Trophoblast cell (in vitro differentiated cells and primary cell): ENCODE results near the gene CFAP141.

ENCODE experiments used
- DNase-seq, 2 donors: peaks; one replicate each; pipeline ENCODE4 v3.0.0-alpha.2; 2016
- H2AFZ ChIP-seq: 2 replicates; pipeline ENCODE4 v1.6.1; 2013; ENCODE audit warnings: low read length, moderate library complexity, mild to moderate bottlenecking; ENCODE audit not compliant: insufficient read depth, poor library complexity
- H2AK5ac ChIP-seq: 2 replicates; pipeline ENCODE4 v1.6.1; 2013; ENCODE audit warnings: mild to moderate bottlenecking, low read length
- H2BK120ac ChIP-seq: 2 replicates; pipeline ENCODE4 v1.6.1; 2013; ENCODE audit warnings: low read length, mild to moderate bottlenecking, moderate library complexity; ENCODE audit not compliant: insufficient read depth, poor library complexity
- H2BK12ac ChIP-seq: 2 replicates; pipeline ENCODE4 v1.6.1; 2013; ENCODE audit warnings: mild to moderate bottlenecking, low read length, moderate library complexity
- H2BK5ac ChIP-seq: 2 replicates; pipeline ENCODE4 v1.6.1; 2013; ENCODE audit warnings: low read length, low read depth, moderate library complexity, mild to moderate bottlenecking; ENCODE audit not compliant: poor library complexity
- H3K14ac ChIP-seq: 2 replicates; pipeline ENCODE4 v1.6.1; 2013; ENCODE audit warnings: mild to moderate bottlenecking, low read length
- H3K18ac ChIP-seq: 2 replicates; pipeline ENCODE4 v1.6.1; 2013; ENCODE audit warnings: mild to moderate bottlenecking, low read length
- H3K23ac ChIP-seq: 2 replicates; pipeline ENCODE4 v1.6.1; 2013; ENCODE audit warnings: low read length
- H3K27ac ChIP-seq: 2 replicates; pipeline ENCODE4 v1.5.1; 2013; ENCODE audit warnings: low read depth, mild to moderate bottlenecking, inconsistent platforms, low read length, moderate library complexity
- H3K27me3 ChIP-seq: 2 replicates; pipeline ENCODE4 v1.6.1; 2013; ENCODE audit warnings: inconsistent platforms, mild to moderate bottlenecking, low read length, moderate library complexity; ENCODE audit not compliant: insufficient read depth
- H3K36me3 ChIP-seq, 2 experiments: 1 replicate in 1 of 2; 2 replicates in 1 of 2; pipeline ENCODE4 v1.6.1; 2013; ENCODE audit warnings: low read length in 2 of 2, mild to moderate bottlenecking in 2 of 2, moderate library complexity in 1 of 2; ENCODE audit not compliant: insufficient read depth in 2 of 2, control insufficient read depth in 1 of 2
- H3K4ac ChIP-seq: 2 replicates; pipeline ENCODE4 v1.6.1; 2013; ENCODE audit warnings: low read depth, mild to moderate bottlenecking, low read length, moderate library complexity
- H3K4me1 ChIP-seq, 2 experiments: 1 replicate in 1 of 2; 2 replicates in 1 of 2; pipeline ENCODE4 v1.6.1; 2013; ENCODE audit warnings: low read length in 2 of 2, mild to moderate bottlenecking in 2 of 2, moderate library complexity in 1 of 2; ENCODE audit not compliant: insufficient read depth in 2 of 2, control insufficient read depth in 1 of 2
- H3K4me2 ChIP-seq: 2 replicates; pipeline ENCODE4 v1.6.1; 2013; ENCODE audit warnings: inconsistent platforms, mild to moderate bottlenecking, low read length, moderate library complexity
- H3K4me3 ChIP-seq: 2 replicates; pipeline ENCODE4 v1.5.1; 2013; ENCODE audit warnings: mild to moderate bottlenecking, low read depth, low read length, inconsistent platforms
- H3K79me1 ChIP-seq: one replicate; pipeline ENCODE4 v1.6.1; 2013; ENCODE audit warnings: low read length
- H3K79me2 ChIP-seq: 2 replicates; pipeline ENCODE4 v1.6.1; 2013; ENCODE audit warnings: low read length, mild to moderate bottlenecking; ENCODE audit not compliant: control insufficient read depth, insufficient read depth, poor library complexity
- H3K9ac ChIP-seq: 2 replicates; pipeline ENCODE4 v1.6.1; 2013; ENCODE audit warnings: mild to moderate bottlenecking, low read length
- H3K9me3 ChIP-seq: 2 replicates; pipeline ENCODE4 v1.6.1; 2013; ENCODE audit warnings: low read depth, mild to moderate bottlenecking, control low read depth, inconsistent platforms, low read length; ENCODE audit not compliant: insufficient read depth
- H4K12ac ChIP-seq: 2 replicates; pipeline ENCODE4 v1.6.1; 2013; ENCODE audit warnings: low read depth, mild to moderate bottlenecking, low read length, moderate library complexity
- H4K8ac ChIP-seq: 2 replicates; pipeline ENCODE4 v1.6.1; 2013; ENCODE audit warnings: low read depth, mild to moderate bottlenecking, low read length, moderate library complexity
- H4K91ac ChIP-seq: one replicate; pipeline ENCODE4 v1.6.1; 2013; ENCODE audit warnings: low read depth, mild to moderate bottlenecking, low read length, moderate library complexity
- WGBS: extraction: QIAGEN DNeasy Blood & Tissue Kit; methylation state at CpG from one replicate; pipeline ENCODE4 v1.1.7; 2013; ENCODE audit warnings: missing lambda C conversion rate; ENCODE audit not compliant: insufficient read length, insufficient coverage; ENCODE audit errors: extremely low coverage; 5-methylcytosine and 5-hydroxymethylcytosine counted together

The CFAP141 gene

GRCh38 chr1:154239491-154239890 is 33.4 kb upstream of the CFAP141 start:
- H3K79me2 ChIP-seq: peaks cover 3% of the 10 kb centered on the region
- H3K23ac ChIP-seq: no peak overlapping the region
- no peak overlapping the region for H4K91ac ChIP-seq
- no peaks in the 10 kb centered on the region for H3K27me3 ChIP-seq
- no peaks in the 10 kb centered on the region for H3K79me1 ChIP-seq
- no peak overlapping the region for H2BK5ac ChIP-seq
- no peak overlapping the region for H3K14ac ChIP-seq
- H4K8ac ChIP-seq: no peak overlapping the region
- no peaks in the 10 kb centered on the region for H3K9me3 ChIP-seq
- H2AFZ ChIP-seq: no peak overlapping the region
- H3K27ac ChIP-seq: no peak overlapping the region
- no CpG with 5 or more reads among the region's 3 CpGs for WGBS
- H2BK120ac ChIP-seq: no peak overlapping the region
- no peaks in the 10 kb centered on the region for H3K4me1 ChIP-seq
- H2BK12ac ChIP-seq: no peak overlapping the region
- H3K4me2 ChIP-seq: no peak overlapping the region
- no peak for DNase-seq
- H3K4me3 ChIP-seq: no peak overlapping the region
- peaks cover 28 to 57% of the 10 kb centered on the region in 2 experiments for H3K36me3 ChIP-seq
- H3K9ac ChIP-seq: no peak overlapping the region
- no peak overlapping the region for H3K18ac ChIP-seq
- no peak overlapping the region for H4K12ac ChIP-seq
- no peak overlapping the region for H2AK5ac ChIP-seq
- no peak overlapping the region for H3K4ac ChIP-seq

- no peak overlapping the region for H4K91ac ChIP-seq
- H3K36me3 ChIP-seq: peaks cover 23 to 55% of the 10 kb centered on the region in 2 experiments
- no peak overlapping the region for H3K4me2 ChIP-seq
- DNase-seq: no peak
- H3K18ac ChIP-seq: no peak overlapping the region
- no peaks in the 10 kb centered on the region for H3K79me1 ChIP-seq
- no peak overlapping the region for H3K14ac ChIP-seq
- WGBS: no CpG with 5 or more reads among the region's 6 CpGs
- H4K12ac ChIP-seq: no peak overlapping the region
- H3K79me2 ChIP-seq: peaks cover 3% of the 10 kb centered on the region
- H2BK5ac ChIP-seq: no peak overlapping the region
- H2BK120ac ChIP-seq: no peak overlapping the region
- no peak overlapping the region for H3K4ac ChIP-seq
- H3K23ac ChIP-seq: no peak overlapping the region
- no peak overlapping the region for H2AK5ac ChIP-seq
- no peak overlapping the region for H4K8ac ChIP-seq
- no peaks in the 10 kb centered on the region for H3K4me1 ChIP-seq
- H2AFZ ChIP-seq: no peak overlapping the region
- no peak overlapping the region for H2BK12ac ChIP-seq
- H3K27ac ChIP-seq: no peak overlapping the region
- no peak overlapping the region for H3K4me3 ChIP-seq
- H3K9ac ChIP-seq: no peak overlapping the region
- no peaks in the 10 kb centered on the region for H3K9me3 ChIP-seq
- no peaks in the 10 kb centered on the region for H3K27me3 ChIP-seq
These were observed 31.9 kb upstream of the CFAP141 start for GRCh38 chr1:154237880-154238506.

DNA sequence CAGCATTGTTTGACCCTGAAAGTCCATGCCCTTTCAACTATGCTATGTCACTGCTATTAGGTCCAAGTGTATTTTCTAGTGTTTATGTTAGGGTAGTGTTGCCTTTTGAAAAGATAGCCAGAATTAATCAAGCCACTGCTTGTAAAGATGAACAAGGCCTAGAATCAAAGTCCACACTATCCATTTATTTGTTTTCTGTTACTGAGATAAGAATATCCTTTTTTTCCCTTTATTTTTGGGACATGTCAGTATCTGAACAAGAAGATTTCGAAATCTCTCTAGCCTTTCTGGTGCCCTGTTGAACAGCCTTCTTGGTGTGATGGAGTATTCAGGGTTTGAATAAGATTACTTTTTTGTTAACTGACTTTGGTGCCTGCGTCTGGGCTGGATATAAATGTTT is 31.3 kb upstream of the CFAP141 start:
- Histone ChIP-seq H3K27ac (no peak overlapping the region), H3K4me3 (no peak overlapping the region), H3K4me2 (no peak overlapping the region)

DNA sequence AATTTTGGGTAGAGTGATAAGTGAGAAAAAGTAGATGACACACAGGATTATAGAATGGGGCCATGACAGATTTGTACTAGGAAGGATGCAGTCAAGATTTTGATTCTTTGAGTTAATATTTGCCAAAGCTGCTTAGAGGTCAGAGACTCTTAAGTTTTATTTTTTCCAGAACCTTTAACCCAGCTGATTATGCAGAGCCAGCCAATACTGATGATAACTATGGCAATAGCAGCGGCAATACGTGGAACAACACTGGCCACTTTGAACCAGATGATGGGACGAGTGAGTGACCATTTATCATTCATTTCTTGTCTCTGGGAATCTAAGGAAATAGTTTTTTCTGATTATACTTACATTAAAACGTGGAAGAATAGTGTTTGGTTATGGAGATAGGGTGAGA is 30.7 kb upstream of the CFAP141 start:
- no peak overlapping the region for H4K8ac ChIP-seq
- peaks cover 3% of the 10 kb centered on the region for H3K79me2 ChIP-seq
- H3K4me3 ChIP-seq: no peak overlapping the region
- H3K14ac ChIP-seq: no peak overlapping the region
- H2BK12ac ChIP-seq: no peak overlapping the region
- H3K9me3 ChIP-seq: no peaks in the 10 kb centered on the region
- H3K23ac ChIP-seq: no peak overlapping the region
- no peak for DNase-seq
- H3K27ac ChIP-seq: no peak overlapping the region
- H3K4ac ChIP-seq: no peak overlapping the region
- no peak overlapping the region for H2BK120ac ChIP-seq
- no peak overlapping the region for H3K18ac ChIP-seq
- no peaks in the 10 kb centered on the region for H3K27me3 ChIP-seq
- no peak overlapping the region for H2AFZ ChIP-seq
- H2AK5ac ChIP-seq: no peak overlapping the region
- no peak overlapping the region for H3K4me2 ChIP-seq
- no peak overlapping the region for H4K91ac ChIP-seq
- H3K9ac ChIP-seq: no peak overlapping the region
- no peak overlapping the region for H2BK5ac ChIP-seq
- H3K4me1 ChIP-seq: no peaks in the 10 kb centered on the region
- WGBS: 100% methylated on average over 1 of the region's 4 CpGs
- H3K79me1 ChIP-seq: no peaks in the 10 kb centered on the region
- H3K36me3 ChIP-seq: peaks cover 26 to 60% of the 10 kb centered on the region in 2 experiments
- no peak overlapping the region for H4K12ac ChIP-seq

More for the DNA sequence above, 31.3 kb upstream of the CFAP141 start:
- no peak overlapping the region for H2AFZ ChIP-seq
- peaks cover 3% of the 10 kb centered on the region for H3K79me2 ChIP-seq
- DNase-seq: no peak
- no peak overlapping the region for H3K23ac ChIP-seq
- no peak overlapping the region for H3K9ac ChIP-seq
- no peak overlapping the region for H2AK5ac ChIP-seq
- H4K8ac ChIP-seq: no peak overlapping the region
- H3K14ac ChIP-seq: no peak overlapping the region
- H2BK12ac ChIP-seq: no peak overlapping the region
- H3K79me1 ChIP-seq: no peaks in the 10 kb centered on the region
- H4K12ac ChIP-seq: no peak overlapping the region
- no peak overlapping the region for H3K4ac ChIP-seq
- no peaks in the 10 kb centered on the region for H3K4me1 ChIP-seq
- H3K27me3 ChIP-seq: no peaks in the 10 kb centered on the region
- H2BK5ac ChIP-seq: no peak overlapping the region
- H3K36me3 ChIP-seq: peaks cover 24 to 59% of the 10 kb centered on the region in 2 experiments
- no peak overlapping the region for H3K18ac ChIP-seq
- no CpG with 5 or more reads among the region's 2 CpGs for WGBS
- H2BK120ac ChIP-seq: no peak overlapping the region
- no peaks in the 10 kb centered on the region for H3K9me3 ChIP-seq
- no peak overlapping the region for H4K91ac ChIP-seq
